ENCODE measurements around the gene SDCCAG8. TPM values are rescaled to one million over a fixed set of nuclear protein-coding genes. Genes with fewer than 3 reads are reported as not detected.
A peak's percentile ranks its signal among the peaks of the same experiment; 100 is the strongest.

SDCCAG8 gene
- total RNA-seq, 1 experiment from 2014 or later, result 10.0 TPM

DNA sequence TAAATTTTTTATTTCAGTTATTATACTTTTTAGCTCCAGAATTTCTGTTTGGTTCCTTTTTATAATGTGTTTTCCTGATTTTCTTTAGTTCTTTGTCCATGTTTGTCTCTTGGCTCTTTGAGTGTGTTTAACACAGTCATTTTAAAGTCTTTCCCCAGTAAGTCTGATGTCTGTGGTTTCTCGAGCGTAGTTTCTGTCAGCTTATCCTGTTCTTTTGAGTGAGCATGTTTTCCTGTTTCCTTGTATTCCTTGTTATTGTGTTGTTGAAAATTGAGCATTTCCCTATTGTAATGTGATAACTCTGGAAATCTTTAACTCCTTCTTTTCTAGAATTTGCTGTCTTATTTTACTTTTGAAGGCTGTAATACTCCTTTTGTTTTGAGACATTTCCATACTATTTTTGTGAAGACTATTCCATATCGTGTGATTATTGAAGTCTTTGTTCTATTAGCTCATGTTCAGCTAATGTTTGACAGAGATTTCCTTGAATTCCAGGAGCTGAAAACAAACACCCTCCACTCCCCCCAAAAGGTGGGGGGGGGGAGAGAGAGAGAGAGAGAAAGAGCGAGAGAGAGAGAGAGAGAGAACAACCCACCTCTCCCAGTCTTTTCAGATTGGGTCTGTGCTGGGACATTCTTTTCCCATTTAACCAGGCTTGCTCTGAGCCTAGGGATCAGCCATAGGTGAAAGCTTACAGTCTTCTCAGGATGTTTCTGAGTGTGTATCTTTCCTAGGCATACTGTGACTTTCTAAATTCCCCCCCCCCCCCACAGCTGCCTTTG is 38.3 kb downstream of the SDCCAG8 start:
- Mint-ChIP-seq H3K4me1 (peaks cover 14 to 29% of the 10 kb centered on the region in 2 experiments), H3K27ac (peak overlapping the region in 2 of 3 experiments; percentile 26 to 71; a peak in 3 of 7 replicates), H3K4me3 (no peak overlapping the region), H3K36me3 (ENCODE audit: insufficient read depth in 1 of 3, low read depth in 3 of 3) (no peaks in the 10 kb centered on the region; a peak in 1 of 7 replicates), H3K27me3 (ENCODE audit: low read depth) (no peaks in the 10 kb centered on the region), H3K9me3 (peaks cover 0 to 3% of the 10 kb centered on the region in 2 experiments; a peak in 1 of 5 replicates)
- H4K8ac ChIP-seq (replicated peaks; ENCODE audit: insufficient read length, low read depth, low read length), result no peak overlapping the region
- H2BK20ac ChIP-seq (ENCODE audit: low read depth, low read length, poor library complexity, severe bottlenecking), result no peak overlapping the region
- no peak overlapping the region for H3K4me2 ChIP-seq (ENCODE audit: insufficient read depth, insufficient read length, low read length)
- H3K4me1 ChIP-seq (ENCODE audit: insufficient read depth, low read length), result no peaks in the 10 kb centered on the region; the same call in 1 of the 2 replicates
- H2BK12ac ChIP-seq (ENCODE audit: insufficient read length, low read depth, low read length), result no peak overlapping the region
- H3K4ac ChIP-seq (ENCODE audit: low read depth, low read length), result no peak overlapping the region
- no peaks in the 10 kb centered on the region for H3K23me2 ChIP-seq (ENCODE audit: insufficient read length, low read depth, low read length, poor library complexity, severe bottlenecking)
- no peak overlapping the region for H2BK120ac ChIP-seq (ENCODE audit: low read depth, low read length, poor library complexity, severe bottlenecking)
- H3K9me3 ChIP-seq (ENCODE audit: control insufficient read depth, low read depth, low read length), result no peaks in the 10 kb centered on the region
- H3T11ph ChIP-seq (ENCODE audit: low read length), result no peak overlapping the region
- H3K27ac ChIP-seq (ENCODE audit: insufficient read length, low read depth, low read length), result no peak overlapping the region
- no CpG with 5 or more reads among the region's 4 CpGs for WGBS (ENCODE audit: extremely low coverage, insufficient read length, low lambda C conversion rate)
- no peak overlapping the region for H2BK15ac ChIP-seq (ENCODE audit: low read depth, low read length)
- H3K56ac ChIP-seq (ENCODE audit: insufficient read length, low read depth, low read length), result no peak overlapping the region
- no peaks in the 10 kb centered on the region for H3K79me1 ChIP-seq (ENCODE audit: insufficient read depth, low read depth, low read length, poor library complexity, severe bottlenecking)
- H4K91ac ChIP-seq (ENCODE audit: insufficient read length, low read depth, low read length), result no peak overlapping the region
- H3K79me2 ChIP-seq (ENCODE audit: insufficient read depth, low read length), result no peaks in the 10 kb centered on the region
- no peaks in the 10 kb centered on the region for H4K20me1 ChIP-seq (ENCODE audit: control insufficient read depth, insufficient read depth, insufficient read length)
- no peak overlapping the region for H2AK5ac ChIP-seq (ENCODE audit: insufficient read length, low read length)
- no peak for DNase-seq
- no peak overlapping the region for H2BK5ac ChIP-seq (ENCODE audit: insufficient read length, low read length)
- TF ChIP-seq, protein P1, sequence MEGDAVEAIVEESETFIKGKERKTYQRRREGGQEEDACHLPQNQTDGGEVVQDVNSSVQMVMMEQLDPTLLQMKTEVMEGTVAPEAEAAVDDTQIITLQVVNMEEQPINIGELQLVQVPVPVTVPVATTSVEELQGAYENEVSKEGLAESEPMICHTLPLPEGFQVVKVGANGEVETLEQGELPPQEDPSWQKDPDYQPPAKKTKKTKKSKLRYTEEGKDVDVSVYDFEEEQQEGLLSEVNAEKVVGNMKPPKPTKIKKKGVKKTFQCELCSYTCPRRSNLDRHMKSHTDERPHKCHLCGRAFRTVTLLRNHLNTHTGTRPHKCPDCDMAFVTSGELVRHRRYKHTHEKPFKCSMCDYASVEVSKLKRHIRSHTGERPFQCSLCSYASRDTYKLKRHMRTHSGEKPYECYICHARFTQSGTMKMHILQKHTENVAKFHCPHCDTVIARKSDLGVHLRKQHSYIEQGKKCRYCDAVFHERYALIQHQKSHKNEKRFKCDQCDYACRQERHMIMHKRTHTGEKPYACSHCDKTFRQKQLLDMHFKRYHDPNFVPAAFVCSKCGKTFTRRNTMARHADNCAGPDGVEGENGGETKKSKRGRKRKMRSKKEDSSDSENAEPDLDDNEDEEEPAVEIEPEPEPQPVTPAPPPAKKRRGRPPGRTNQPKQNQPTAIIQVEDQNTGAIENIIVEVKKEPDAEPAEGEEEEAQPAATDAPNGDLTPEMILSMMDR (conservative IDR thresholded peaks at IDR 0.05), result no peak
- H2AFZ ChIP-seq (ENCODE audit: low read length), result no peak overlapping the region
- H3K18ac ChIP-seq (ENCODE audit: insufficient read length, low read depth, low read length), result no peak overlapping the region
- H3K9ac ChIP-seq (ENCODE audit: extremely low read depth, insufficient read length, low read length), result no peak overlapping the region
- no peak overlapping the region for H4K5ac ChIP-seq (ENCODE audit: insufficient read length, low read depth, low read length)
- H3K23ac ChIP-seq (ENCODE audit: insufficient read length, low read depth, low read length), result no peak overlapping the region
- no peaks in the 10 kb centered on the region for H3K27me3 ChIP-seq (ENCODE audit: insufficient read depth, low read length)
- H3K14ac ChIP-seq (ENCODE audit: insufficient read depth, low read length), result no peak overlapping the region
